Activated CD4-positive, alpha-beta T cell treated with anti-CD3 and anti-CD28 coated beads, Interleukin-2, amount 50 U/mL, for 24 hours (primary cell): Measurements from ENCODE around the gene HERC4.
"Not testable (repeated sequence)": the region's sequence is repeated elsewhere in the genome, so short reads cannot be mapped to it uniquely, and the experiment has no call there.

Source experiments
- DNase-seq, 2 donors: peaks; one replicate each; pipeline ENCODE4 v3.0.0-alpha.2; 2020; ENCODE audit warnings: low read depth in 1 of 2, low spot score in 1 of 2

The HERC4 gene

GRCh38 chr10:67971311-67971710 lies 103.8 kb downstream of the HERC4 start:
- no peak for DNase-seq

GRCh38 chr10:67969875-67970274 lies 105.2 kb downstream of the HERC4 start:
- DNase-seq, result no peak

- DNase-seq, result not testable (repeated sequence)
Observed at GRCh38 chr10:67966035-67966434, 109.0 kb downstream of the HERC4 start.

GRCh38 chr10:67965456-67965855 lies 109.6 kb downstream of the HERC4 start:
- DNase-seq, result no peak

GRCh38 chr10:67959839-67960476 lies 115.1 kb downstream of the HERC4 start:
- no peak for DNase-seq

- DNase-seq, result no peak
Observed at GRCh38 chr10:67955614-67956013, 119.5 kb downstream of the HERC4 start.

GRCh38 chr10:67943917-67944316 lies 131.2 kb downstream of the HERC4 start:
- DNase-seq, result no peak

- DNase-seq, result no peak
Observed at GRCh38 chr10:67936416-67936815, 138.7 kb downstream of the HERC4 start.

GRCh38 chr10:67935223-67935622 lies 139.9 kb downstream of the HERC4 start:
- no peak for DNase-seq

- no peak for DNase-seq
Observed at GRCh38 chr10:67934336-67934735, 140.7 kb downstream of the HERC4 start.

GRCh38 chr10:67933199-67933598 lies 141.9 kb downstream of the HERC4 start:
- DNase-seq, result no peak

GRCh38 chr10:67926951-67927350 lies 148.1 kb downstream of the HERC4 start:
- no peak for DNase-seq

GRCh38 chr10:67925449-67926005 lies 149.6 kb downstream of the HERC4 start:
- no peak for DNase-seq

GRCh38 chr10:67924136-67924535 lies 150.9 kb downstream of the HERC4 start:
- DNase-seq, result no peak

- no peak for DNase-seq
Observed at GRCh38 chr10:67923551-67923950, 151.5 kb downstream of the HERC4 start.

GRCh38 chr10:67921065-67921464 lies 154.0 kb downstream of the HERC4 start:
- no peak for DNase-seq

GRCh38 chr10:67917679-67918078 lies 157.4 kb downstream of the HERC4 start:
- no peak for DNase-seq

- no peak for DNase-seq
Observed at GRCh38 chr10:67917169-67917568, 157.9 kb downstream of the HERC4 start.

- no peak for DNase-seq
Observed at GRCh38 chr10:67914777-67915340, 160.2 kb downstream of the HERC4 start.

GRCh38 chr10:67912331-67912946 lies 162.6 kb downstream of the HERC4 start:
- no peak for DNase-seq

- no peak for DNase-seq
Observed at GRCh38 chr10:67903581-67903980, 171.5 kb downstream of the HERC4 start.

GRCh38 chr10:67893637-67894036 lies 181.4 kb downstream of the HERC4 start:
- no peak for DNase-seq
